WTC11 (cell line): ENCODE data around the gene RIPOR3. TPM values are rescaled to one million over a fixed set of nuclear protein-coding genes. Genes with fewer than 3 reads are reported as not detected.

ENCODE experiments used
- ATAC-seq: fragments of 200-7000 bp; cut with Tn5 transposase; 2 replicates; pipeline ENCODE4 v1.10.0; 2021; ENCODE audit warnings: mild to moderate bottlenecking, moderate library complexity
- CTCF ChIA-PET: fragments of 300-600 bp; sonication (Branson Sonifier 250); formaldehyde crosslinking; loops from one replicate; lab custom pipeline; 2021; ENCODE audit warnings: antibody characterized with exemption; lab: Charles Lee
- POLR2A ChIA-PET: fragments of 350-600 bp; sonication (Branson Sonifier 250); formaldehyde crosslinking; loops from one replicate; lab custom pipeline; 2021; ENCODE audit warnings: antibody characterized with exemption; lab: Charles Lee
- DNase-seq: peaks from one replicate; pipeline ENCODE4 v3.0.0; 2021; ENCODE audit warnings: low spot score
- H3K27ac Mint-ChIP-seq: 2 replicates; pipeline ENCODE4 v1.8.0; 2021; ENCODE audit warnings: mixed read lengths
- H3K27me3 Mint-ChIP-seq: 2 replicates; pipeline ENCODE4 v1.8.0; 2021; ENCODE audit warnings: low read depth, mild to moderate bottlenecking, moderate library complexity, mixed read lengths
- H3K36me3 Mint-ChIP-seq: 2 replicates; pipeline ENCODE4 v1.8.0; 2021; ENCODE audit warnings: mixed read lengths
- H3K4me1 Mint-ChIP-seq: 2 replicates; pipeline ENCODE4 v1.8.0; 2022; ENCODE audit warnings: mixed read lengths
- H3K4me3 Mint-ChIP-seq: 2 replicates; pipeline ENCODE4 v1.8.0; 2021; ENCODE audit warnings: mild to moderate bottlenecking, moderate library complexity, mixed read lengths
- H3K9me3 Mint-ChIP-seq: 2 replicates; pipeline ENCODE4 v1.8.0; 2021; ENCODE audit warnings: mixed read lengths
- ELF4 ChIP-seq: sonication (generic); formaldehyde crosslinking; IDR thresholded peaks from 2 replicates; pipeline ENCODE4 v1.8.1; 2022; ENCODE audit warnings: low read depth, mild to moderate bottlenecking, moderate library complexity, missing genetic modification reagents
- ETV6 ChIP-seq: sonication (generic); formaldehyde crosslinking; IDR thresholded peaks from 2 replicates; pipeline ENCODE4 v1.8.1; 2022; ENCODE audit warnings: mild to moderate bottlenecking, missing genetic modification reagents
- FOXJ3 ChIP-seq: sonication (generic); formaldehyde crosslinking; IDR thresholded peaks from 2 replicates; pipeline ENCODE4 v1.9.0; 2021; ENCODE audit warnings: missing genetic modification reagents, mild to moderate bottlenecking, borderline replicate concordance
- FOXK1 ChIP-seq: sonication (generic); formaldehyde crosslinking; IDR thresholded peaks from 2 replicates; pipeline ENCODE4 v1.8.0; 2022; ENCODE audit warnings: mild to moderate bottlenecking, moderate library complexity, missing genetic modification reagents
- GTF2I ChIP-seq: fragments of 250-450 bp; sonication (Bioruptor Pico); conservative IDR thresholded peaks from 2 replicates; pipeline ENCODE4 v1.4.0; 2021; ENCODE audit warnings: mild to moderate bottlenecking
- IRF2 ChIP-seq: sonication (generic); formaldehyde crosslinking; IDR thresholded peaks from 2 replicates; pipeline ENCODE4 v1.8.0; 2022; ENCODE audit warnings: low read depth, missing genetic modification reagents, borderline replicate concordance
- KAT7 ChIP-seq: sonication (generic); formaldehyde crosslinking; IDR thresholded peaks from 2 replicates; pipeline ENCODE4 v1.8.1; 2023; ENCODE audit warnings: missing genetic modification reagents, mild to moderate bottlenecking, borderline replicate concordance
- MXD4 ChIP-seq: fragments of 250-450 bp; sonication (Bioruptor Pico); IDR thresholded peaks from 2 replicates; pipeline ENCODE4 v1.8.0; 2021; ENCODE audit warnings: mild to moderate bottlenecking, moderate library complexity, borderline replicate concordance
- NR1H2 ChIP-seq: sonication (generic); formaldehyde crosslinking; IDR thresholded peaks from 2 replicates; pipeline ENCODE4 v1.9.0; 2021; ENCODE audit warnings: mild to moderate bottlenecking, moderate library complexity, missing genetic modification reagents
- PRRX2 ChIP-seq: fragments of 250-450 bp; sonication (Bioruptor Pico); IDR thresholded peaks from 2 replicates; pipeline ENCODE4 v1.8.0; 2021; ENCODE audit warnings: mild to moderate bottlenecking
- RELA ChIP-seq: sonication (generic); formaldehyde crosslinking; IDR thresholded peaks from 2 replicates; pipeline ENCODE4 v1.8.1; 2022; ENCODE audit warnings: missing genetic modification reagents, mild to moderate bottlenecking, borderline replicate concordance
- TEAD1 ChIP-seq: sonication (generic); formaldehyde crosslinking; IDR thresholded peaks from 2 replicates; pipeline ENCODE4 v1.8.0; 2022; ENCODE audit warnings: mild to moderate bottlenecking, missing genetic modification reagents
- ZNF263 ChIP-seq: sonication (generic); formaldehyde crosslinking; IDR thresholded peaks from 2 replicates; pipeline ENCODE4 v1.8.1; 2022; ENCODE audit warnings: low read depth, mild to moderate bottlenecking, moderate library complexity, missing genetic modification reagents
- ZNF671 ChIP-seq: fragments of 250-450 bp; sonication (Bioruptor Pico); IDR thresholded peaks from 2 replicates; pipeline ENCODE4 v1.8.0; 2021; ENCODE audit warnings: mild to moderate bottlenecking
- total RNA-seq: library from RNA; stranded (reverse); gene quantifications from 3 replicates; pipeline ENCODE4 v1.2.3, GENCODE V29; 2021
- TF ChIP-seq, protein P1 (sequence below): sonication (generic); formaldehyde crosslinking; conservative IDR thresholded peaks from 2 replicates; pipeline ENCODE4 v1.8.1; 2022; ENCODE audit warnings: mild to moderate bottlenecking, missing genetic modification reagents
- TF ChIP-seq, protein P2 (sequence below): fragments of 250-450 bp; sonication (Bioruptor Pico); IDR thresholded peaks from 2 replicates; pipeline ENCODE4 v1.8.0; 2021; ENCODE audit warnings: mild to moderate bottlenecking
- TF ChIP-seq, protein P3 (sequence below): fragments of 250-450 bp; sonication (Bioruptor Pico); IDR thresholded peaks from 2 replicates; pipeline ENCODE4 v1.9.0; 2021; ENCODE audit warnings: mild to moderate bottlenecking
- TF ChIP-seq, protein P4 (sequence below): sonication (generic); formaldehyde crosslinking; IDR thresholded peaks from 2 replicates; pipeline ENCODE4 v1.8.1; 2023; ENCODE audit warnings: mild to moderate bottlenecking, missing genetic modification reagents
- TF ChIP-seq, protein P5 (sequence below): sonication (generic); formaldehyde crosslinking; IDR thresholded peaks from 2 replicates; pipeline ENCODE4 v1.8.1; 2023; ENCODE audit warnings: mild to moderate bottlenecking, missing genetic modification reagents, moderate library complexity
- TF ChIP-seq, protein P6 (sequence below): fragments of 250-450 bp; sonication (Bioruptor Pico); IDR thresholded peaks from 2 replicates; pipeline ENCODE4 v1.9.0; 2021; ENCODE audit warnings: mild to moderate bottlenecking

Gene RIPOR3
- total RNA-seq, 1 experiment from 2014 or later: 6.5 TPM

DNA sequence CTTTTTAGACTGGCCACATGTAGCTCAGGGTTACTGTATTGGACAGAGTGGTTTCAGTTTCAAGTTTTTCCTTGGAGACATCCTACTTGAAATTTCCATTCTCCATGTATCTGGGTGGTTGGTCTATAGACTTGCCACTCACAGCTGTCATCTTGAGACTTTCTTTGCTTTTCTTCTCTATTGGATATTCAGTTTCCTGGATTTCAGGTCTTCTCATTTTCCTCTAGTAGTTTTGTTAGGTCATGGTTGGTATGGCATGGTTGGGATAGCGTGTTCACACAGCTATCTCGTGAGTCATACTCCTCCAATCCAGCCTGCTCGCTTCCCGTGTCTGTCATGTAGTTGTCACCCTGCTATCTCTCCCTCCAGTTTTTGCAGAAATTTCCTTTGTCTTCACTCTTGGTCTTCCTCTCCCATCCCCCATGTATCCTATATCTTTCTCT is 132.8 kb downstream of the RIPOR3 start:
- 0 out of 2 replicates have a peak overlapping the region, but pooled peaks have one; percentile 63 for H3K27ac Mint-ChIP-seq
- H3K4me1 Mint-ChIP-seq: no peaks in the 10 kb centered on the region
- ChIA-PET CTCF (interaction anchor here (0.7 to 1.0 kb wide), 4 partner anchors 12 to 77 kb away, joined by 3 to 4 read pairs (median 3); no protein-coding TSS in a partner anchor), POLR2A (no interaction called here)
- H3K9me3 Mint-ChIP-seq: no peaks in the 10 kb centered on the region
- ATAC-seq (no peak), DNase-seq (no peak)
- TF ChIP-seq NR1H2 (CRISPR knock-in tag): no peak
- TF ChIP-seq ZNF671 (CRISPR knock-in tag): no peak
- TF ChIP-seq MXD4 (CRISPR knock-in tag): no peak
- TF ChIP-seq, protein P1, sequence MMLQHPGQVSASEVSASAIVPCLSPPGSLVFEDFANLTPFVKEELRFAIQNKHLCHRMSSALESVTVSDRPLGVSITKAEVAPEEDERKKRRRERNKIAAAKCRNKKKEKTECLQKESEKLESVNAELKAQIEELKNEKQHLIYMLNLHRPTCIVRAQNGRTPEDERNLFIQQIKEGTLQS (CRISPR knock-in tag): no peak
- TF ChIP-seq, protein P2, sequence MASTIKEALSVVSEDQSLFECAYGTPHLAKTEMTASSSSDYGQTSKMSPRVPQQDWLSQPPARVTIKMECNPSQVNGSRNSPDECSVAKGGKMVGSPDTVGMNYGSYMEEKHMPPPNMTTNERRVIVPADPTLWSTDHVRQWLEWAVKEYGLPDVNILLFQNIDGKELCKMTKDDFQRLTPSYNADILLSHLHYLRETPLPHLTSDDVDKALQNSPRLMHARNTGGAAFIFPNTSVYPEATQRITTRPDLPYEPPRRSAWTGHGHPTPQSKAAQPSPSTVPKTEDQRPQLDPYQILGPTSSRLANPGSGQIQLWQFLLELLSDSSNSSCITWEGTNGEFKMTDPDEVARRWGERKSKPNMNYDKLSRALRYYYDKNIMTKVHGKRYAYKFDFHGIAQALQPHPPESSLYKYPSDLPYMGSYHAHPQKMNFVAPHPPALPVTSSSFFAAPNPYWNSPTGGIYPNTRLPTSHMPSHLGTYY: no peak
- no peak for TF ChIP-seq PRRX2 (CRISPR knock-in tag)
- TF ChIP-seq, protein P3, sequence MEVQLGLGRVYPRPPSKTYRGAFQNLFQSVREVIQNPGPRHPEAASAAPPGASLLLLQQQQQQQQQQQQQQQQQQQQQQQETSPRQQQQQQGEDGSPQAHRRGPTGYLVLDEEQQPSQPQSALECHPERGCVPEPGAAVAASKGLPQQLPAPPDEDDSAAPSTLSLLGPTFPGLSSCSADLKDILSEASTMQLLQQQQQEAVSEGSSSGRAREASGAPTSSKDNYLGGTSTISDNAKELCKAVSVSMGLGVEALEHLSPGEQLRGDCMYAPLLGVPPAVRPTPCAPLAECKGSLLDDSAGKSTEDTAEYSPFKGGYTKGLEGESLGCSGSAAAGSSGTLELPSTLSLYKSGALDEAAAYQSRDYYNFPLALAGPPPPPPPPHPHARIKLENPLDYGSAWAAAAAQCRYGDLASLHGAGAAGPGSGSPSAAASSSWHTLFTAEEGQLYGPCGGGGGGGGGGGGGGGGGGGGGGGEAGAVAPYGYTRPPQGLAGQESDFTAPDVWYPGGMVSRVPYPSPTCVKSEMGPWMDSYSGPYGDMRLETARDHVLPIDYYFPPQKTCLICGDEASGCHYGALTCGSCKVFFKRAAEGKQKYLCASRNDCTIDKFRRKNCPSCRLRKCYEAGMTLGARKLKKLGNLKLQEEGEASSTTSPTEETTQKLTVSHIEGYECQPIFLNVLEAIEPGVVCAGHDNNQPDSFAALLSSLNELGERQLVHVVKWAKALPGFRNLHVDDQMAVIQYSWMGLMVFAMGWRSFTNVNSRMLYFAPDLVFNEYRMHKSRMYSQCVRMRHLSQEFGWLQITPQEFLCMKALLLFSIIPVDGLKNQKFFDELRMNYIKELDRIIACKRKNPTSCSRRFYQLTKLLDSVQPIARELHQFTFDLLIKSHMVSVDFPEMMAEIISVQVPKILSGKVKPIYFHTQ (CRISPR knock-in tag): no peak
- no peak for TF ChIP-seq KAT7 (CRISPR knock-in tag)
- TF ChIP-seq RELA: no peak
- TF ChIP-seq, protein P4, sequence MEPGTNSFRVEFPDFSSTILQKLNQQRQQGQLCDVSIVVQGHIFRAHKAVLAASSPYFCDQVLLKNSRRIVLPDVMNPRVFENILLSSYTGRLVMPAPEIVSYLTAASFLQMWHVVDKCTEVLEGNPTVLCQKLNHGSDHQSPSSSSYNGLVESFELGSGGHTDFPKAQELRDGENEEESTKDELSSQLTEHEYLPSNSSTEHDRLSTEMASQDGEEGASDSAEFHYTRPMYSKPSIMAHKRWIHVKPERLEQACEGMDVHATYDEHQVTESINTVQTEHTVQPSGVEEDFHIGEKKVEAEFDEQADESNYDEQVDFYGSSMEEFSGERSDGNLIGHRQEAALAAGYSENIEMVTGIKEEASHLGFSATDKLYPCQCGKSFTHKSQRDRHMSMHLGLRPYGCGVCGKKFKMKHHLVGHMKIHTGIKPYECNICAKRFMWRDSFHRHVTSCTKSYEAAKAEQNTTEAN: no peak
- no peak for TF ChIP-seq IRF2 (CRISPR knock-in tag)
- TF ChIP-seq, protein P5, sequence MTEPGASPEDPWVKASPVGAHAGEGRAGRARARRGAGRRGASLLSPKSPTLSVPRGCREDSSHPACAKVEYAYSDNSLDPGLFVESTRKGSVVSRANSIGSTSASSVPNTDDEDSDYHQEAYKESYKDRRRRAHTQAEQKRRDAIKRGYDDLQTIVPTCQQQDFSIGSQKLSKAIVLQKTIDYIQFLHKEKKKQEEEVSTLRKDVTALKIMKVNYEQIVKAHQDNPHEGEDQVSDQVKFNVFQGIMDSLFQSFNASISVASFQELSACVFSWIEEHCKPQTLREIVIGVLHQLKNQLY (CRISPR knock-in tag): no peak
- TF ChIP-seq TEAD1 (CRISPR knock-in tag): no peak
- no peak for TF ChIP-seq ZNF263
- H3K27me3 Mint-ChIP-seq: no peaks in the 10 kb centered on the region
- H3K4me3 Mint-ChIP-seq: no peak overlapping the region
- peaks cover 4% of the 10 kb centered on the region; the same call in 1 of the 2 replicates for H3K36me3 Mint-ChIP-seq

DNA sequence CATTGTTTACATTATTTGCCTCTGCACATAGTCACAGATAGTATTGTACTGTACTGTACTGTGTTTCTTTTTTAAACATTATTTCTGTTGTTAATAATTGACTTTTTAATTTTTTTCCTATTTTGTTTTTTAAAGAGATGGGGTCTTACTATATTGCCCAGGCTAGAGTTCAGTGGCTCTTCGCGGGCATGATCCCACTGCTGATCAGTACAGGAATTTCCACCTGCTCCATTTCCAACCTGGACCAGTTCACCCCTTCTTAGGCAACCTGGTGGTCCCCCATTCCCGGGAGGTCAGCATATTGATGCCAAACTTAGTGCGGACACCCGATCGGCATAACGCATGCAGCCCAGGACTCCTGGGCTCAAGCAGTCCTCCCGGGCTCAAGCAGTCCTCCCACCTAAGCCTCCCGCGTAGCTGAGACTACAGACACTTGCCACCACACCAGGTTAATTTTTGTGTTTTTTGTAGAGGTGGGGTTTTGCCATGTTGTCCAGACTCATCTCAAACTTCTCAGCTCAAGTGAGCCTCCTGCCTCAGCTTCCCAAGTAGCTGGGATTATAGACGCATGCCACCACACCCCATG is 133.7 kb downstream of the RIPOR3 start:
- Mint-ChIP-seq H3K27ac (no peak overlapping the region), H3K27me3 (no peaks in the 10 kb centered on the region)
- ATAC-seq: no peak
- no peak for TF ChIP-seq ZNF263
- no peak for TF ChIP-seq FOXK1 (CRISPR knock-in tag)
- no peak for TF ChIP-seq ETV6 (CRISPR knock-in tag)
- TF ChIP-seq, protein P2: no peak
- TF ChIP-seq, protein P6, sequence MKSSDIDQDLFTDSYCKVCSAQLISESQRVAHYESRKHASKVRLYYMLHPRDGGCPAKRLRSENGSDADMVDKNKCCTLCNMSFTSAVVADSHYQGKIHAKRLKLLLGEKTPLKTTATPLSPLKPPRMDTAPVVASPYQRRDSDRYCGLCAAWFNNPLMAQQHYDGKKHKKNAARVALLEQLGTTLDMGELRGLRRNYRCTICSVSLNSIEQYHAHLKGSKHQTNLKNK (CRISPR knock-in tag): no peak
- TF ChIP-seq ELF4 (CRISPR knock-in tag): no peak
- no peak for TF ChIP-seq FOXJ3
- no peak for TF ChIP-seq GTF2I (CRISPR knock-in tag)
- TF ChIP-seq, all 79 proteins: peak for 0
- Mint-ChIP-seq H3K4me3 (no peak overlapping the region), H3K9me3 (no peaks in the 10 kb centered on the region), H3K36me3 (peaks cover 2% of the 10 kb centered on the region; the same call in 1 of the 2 replicates), H3K4me1 (no peaks in the 10 kb centered on the region)
- POLR2A ChIA-PET: no interaction called here
- CTCF ChIA-PET: interaction anchor here (0.7 to 0.9 kb wide), 2 partner anchors 12 to 19 kb away, joined by 3 read pairs; no protein-coding TSS in a partner anchor
- no peak for DNase-seq
